Fibroblast of skin of abdomen (primary cell): ENCODE measurements around the gene NDUFC2.
"Not testable (repeated sequence)": the region's sequence is repeated elsewhere in the genome, so short reads cannot be mapped to it uniquely, and the experiment has no call there.

ENCODE experiments used
- DNase-seq: peaks from one replicate; pipeline ENCODE4 v3.0.0-alpha.2; 2013

Gene NDUFC2

DNA sequence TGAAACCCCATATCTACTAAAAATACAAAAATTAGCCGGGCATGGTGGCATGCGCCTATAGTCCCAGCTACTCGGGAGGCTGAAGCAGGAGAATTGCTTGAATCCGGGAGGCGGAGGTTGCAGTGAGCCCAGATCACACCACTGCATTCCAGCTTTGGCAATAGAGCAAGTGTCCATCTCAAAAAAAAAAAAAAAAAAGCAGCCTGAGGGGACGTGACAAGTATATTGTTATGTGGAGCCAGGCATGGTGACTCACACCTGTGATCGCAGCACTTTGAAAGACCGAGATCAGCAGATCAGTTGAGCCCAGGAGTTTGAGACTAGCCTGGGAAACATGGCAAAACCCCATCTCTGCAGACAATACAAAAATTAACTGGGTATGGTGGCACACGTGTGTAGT lies 51.2 kb downstream of the NDUFC2 start:
- DNase-seq: not testable (repeated sequence)

DNA sequence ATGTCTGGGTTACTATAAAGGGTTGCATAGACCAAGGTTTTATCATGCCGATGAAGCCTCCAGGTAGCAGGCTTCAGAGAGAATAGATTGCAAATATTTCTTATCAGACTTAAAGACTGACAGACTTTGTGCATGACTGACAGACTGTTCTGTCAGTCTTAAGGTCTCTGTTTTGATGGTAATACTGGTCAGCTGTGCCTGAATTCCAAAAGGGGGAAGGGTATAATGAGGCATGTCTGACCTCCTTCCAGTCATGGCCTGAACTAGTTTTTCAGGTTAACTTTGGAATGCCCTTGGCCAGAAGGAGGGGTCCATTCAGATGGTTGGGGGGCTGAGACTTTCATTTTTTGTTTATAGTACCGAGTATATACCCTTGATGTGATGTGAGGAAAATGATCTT lies 51.9 kb downstream of the NDUFC2 start:
- no peak for DNase-seq

DNA sequence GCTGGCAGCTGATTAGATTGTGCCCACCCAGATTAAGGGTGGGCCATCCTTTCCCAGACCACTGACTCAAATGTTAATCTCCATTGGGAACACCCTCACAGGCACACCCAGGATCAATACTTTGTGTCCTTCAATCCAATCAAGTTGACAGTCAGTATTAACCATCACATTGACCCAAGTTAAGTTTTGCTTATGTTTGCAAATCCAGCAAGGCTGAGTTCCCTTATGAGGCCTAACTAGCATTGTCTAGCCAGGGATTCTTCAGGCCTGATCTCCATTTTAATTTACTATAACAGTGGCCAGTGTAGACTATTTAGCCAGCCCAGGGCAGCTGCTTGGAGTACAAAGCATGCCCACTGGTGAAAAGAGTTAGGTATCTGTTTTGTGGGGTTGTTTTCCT lies 54.3 kb downstream of the NDUFC2 start:
- no peak for DNase-seq

DNA sequence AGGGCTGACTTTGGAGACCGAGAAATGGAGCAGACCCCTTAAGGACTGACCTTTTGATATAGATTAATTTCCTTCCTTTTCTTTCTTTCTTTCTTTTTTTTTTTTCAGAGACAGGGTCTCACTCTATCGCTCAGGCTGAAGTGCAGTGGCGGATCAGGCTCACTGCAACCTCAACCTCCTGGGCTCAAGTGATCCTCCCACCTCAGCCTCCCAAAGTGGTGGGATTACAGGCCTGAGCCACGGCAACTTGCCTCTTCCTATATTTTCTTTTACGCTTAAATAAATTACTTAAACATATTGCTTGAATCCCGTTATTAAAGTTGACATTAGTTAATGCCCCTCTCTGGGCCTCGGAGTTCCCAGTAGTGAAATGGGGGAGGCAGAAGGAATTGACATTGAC lies 56.2 kb downstream of the NDUFC2 start:
- DNase-seq: no peak

DNA sequence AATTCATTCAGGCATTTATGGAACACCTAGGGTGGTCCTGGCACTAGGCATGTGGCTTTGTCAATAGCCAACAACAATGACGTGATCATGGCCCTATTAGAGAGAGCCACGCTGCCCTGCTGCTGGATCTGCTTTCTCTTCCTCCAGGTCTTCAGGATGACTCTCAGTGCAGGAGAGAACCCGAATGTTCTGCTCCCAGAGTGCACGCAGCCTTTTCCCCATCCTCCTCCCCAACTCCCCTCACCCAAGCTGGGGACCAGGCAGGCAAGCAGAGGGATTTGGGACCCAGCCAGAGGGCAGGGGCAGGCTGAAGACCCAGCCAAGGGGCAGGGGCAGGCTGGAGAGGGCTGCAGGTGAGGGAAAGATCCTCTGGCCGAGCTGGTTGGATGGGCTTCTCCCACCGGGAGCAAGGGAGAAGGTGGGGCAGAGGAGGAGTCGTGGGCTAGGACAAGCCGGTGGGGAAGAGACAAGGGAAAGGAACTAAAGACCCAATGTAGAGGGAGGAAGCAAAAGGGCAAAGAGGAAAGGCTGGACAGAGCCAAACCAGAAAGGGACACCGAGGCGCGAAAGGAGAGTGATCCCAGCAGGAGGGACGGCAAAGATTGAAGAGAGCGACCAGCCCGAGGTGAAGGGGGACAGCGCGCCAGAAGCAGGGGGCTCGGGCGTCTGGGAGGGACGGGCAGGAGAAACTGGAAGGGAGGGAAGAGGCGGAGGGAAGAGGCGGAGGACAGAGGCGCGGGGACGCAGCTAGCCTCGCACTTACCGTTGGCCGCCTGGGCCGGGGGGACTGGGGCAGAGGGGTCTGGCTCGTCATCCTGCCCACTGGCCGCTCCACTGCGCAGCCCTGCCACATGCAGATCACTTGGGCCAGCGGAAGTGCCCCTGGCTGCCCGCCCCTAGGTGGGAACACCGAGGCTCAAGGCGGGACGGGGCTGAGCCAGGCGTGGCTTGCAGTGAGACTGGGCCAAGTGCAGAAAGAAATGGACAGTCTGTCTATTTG lies 57.0 kb downstream of the NDUFC2 start, which contains the start of gene KCTD14:
Gene KCTD14 (minus strand): TSS at position 880 of the 1,000 bp plus-strand sequence. CDS start 27 bp downstream, at position 853.
- no peak for DNase-seq

DNA sequence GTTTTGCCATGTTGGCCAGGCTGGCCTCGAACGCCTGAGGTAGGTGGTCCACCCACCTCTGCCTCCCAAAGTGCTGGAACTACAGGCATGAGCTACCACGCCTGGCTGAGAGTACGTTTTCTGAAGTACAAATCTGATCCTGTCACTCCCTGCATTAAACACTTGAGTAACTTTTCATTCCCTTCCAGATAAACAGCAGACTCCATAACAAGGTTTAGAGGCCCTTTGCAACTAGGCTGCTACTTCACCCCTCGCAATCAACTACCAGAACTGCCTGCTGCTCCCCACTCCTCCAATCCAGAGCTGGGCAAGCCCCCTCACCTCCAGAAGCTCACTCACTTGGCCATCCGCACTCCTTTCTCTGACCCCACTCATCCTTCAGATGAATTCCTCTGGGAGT lies 58.1 kb downstream of the NDUFC2 start:
- DNase-seq: no peak

DNA sequence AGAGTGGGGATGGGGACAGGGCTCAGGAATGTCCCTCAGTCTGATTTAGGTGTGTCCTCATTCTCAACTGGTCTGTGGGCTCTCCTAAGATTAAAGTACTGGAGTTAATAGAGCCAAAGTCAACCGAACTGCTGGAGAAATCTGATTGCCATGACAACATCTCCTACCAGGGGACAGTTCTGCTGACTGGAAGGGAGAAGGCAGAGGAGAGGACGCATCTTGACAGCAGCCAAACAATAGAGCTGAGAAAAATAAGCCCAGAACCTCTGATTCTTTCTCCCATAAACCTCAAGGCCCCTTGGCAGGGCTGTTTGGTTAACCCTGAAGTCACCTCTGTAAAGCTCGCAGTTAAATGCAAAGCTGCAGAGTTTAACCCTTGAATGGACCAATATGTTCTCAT lies 59.4 kb downstream of the NDUFC2 start:
- no peak for DNase-seq

DNA sequence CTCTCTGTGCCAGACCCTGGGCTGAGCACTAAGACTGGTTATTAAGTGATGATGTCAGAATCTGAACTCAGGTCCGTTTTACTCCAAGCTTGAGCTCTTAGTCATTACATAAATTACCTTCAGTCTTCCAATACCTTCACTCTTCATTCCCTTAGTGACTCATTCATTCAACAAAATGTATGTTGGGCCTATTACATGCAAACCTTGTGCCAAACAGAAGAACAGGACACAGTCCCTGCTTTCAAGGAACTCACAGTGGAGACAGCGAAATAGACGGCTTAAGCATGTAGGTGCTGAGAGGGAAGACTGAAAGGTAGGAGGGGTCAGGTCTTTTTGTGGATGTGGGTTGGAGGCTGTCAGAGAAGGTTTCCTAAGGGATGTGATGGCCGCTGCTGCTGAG lies 59.9 kb downstream of the NDUFC2 start:
- peak; percentile 38 for DNase-seq
